K562 (cell line): ENCODE data around the gene MRM2. TPM values are rescaled to one million over a fixed set of nuclear protein-coding genes. Genes with fewer than 3 reads are reported as not detected.

Source experiments
- DPF2 ChIP-seq: fragments of 450-650 bp; IDR thresholded peaks from 2 replicates; pipeline ENCODE4 v1.6.1; 2016
- FOXA3 ChIP-seq, 2 experiments: fragments of 450-650 bp in 1 of 2; sonication (generic) in 1 of 2; formaldehyde crosslinking; IDR thresholded peaks in 1 of 2; conservative IDR thresholded peaks in 1 of 2; 2 replicates each; pipeline versions ENCODE4 v1.4.0 to v1.8.0; 2020 to 2022; ENCODE audit warnings: mild to moderate bottlenecking in 2 of 2, missing genetic modification reagents in 1 of 2
- HEY1 ChIP-seq: fragments of 250-450 bp; sonication (Bioruptor Pico); IDR thresholded peaks from 2 replicates; pipeline ENCODE4 v1.5.0; 2020; ENCODE audit warnings: mild to moderate bottlenecking, moderate library complexity, borderline replicate concordance
- HNRNPLL ChIP-seq: fragments of 200-400 bp; formaldehyde crosslinking; IDR thresholded peaks from 2 replicates; pipeline ENCODE4 v1.6.1; 2017; ENCODE audit warnings: low read length, low read depth, mild to moderate bottlenecking; ENCODE audit not compliant: poor library complexity, severe bottlenecking
- KDM2B ChIP-seq: fragments of 250-450 bp; sonication (Bioruptor Pico); IDR thresholded peaks from 2 replicates; pipeline ENCODE4 v1.8.0; 2021; ENCODE audit warnings: mild to moderate bottlenecking, moderate library complexity
- NFE2 ChIP-seq: IDR thresholded peaks from 2 replicates; pipeline ENCODE4 v1.6.1; 2014; ENCODE audit warnings: antibody characterized with exemption, low read depth
- OTX1 ChIP-seq: fragments of 450-650 bp; formaldehyde crosslinking; IDR thresholded peaks from 2 replicates; pipeline ENCODE4 v1.4.0; 2022; ENCODE audit warnings: mild to moderate bottlenecking
- PML ChIP-seq: IDR thresholded peaks from 2 replicates; pipeline ENCODE4 v1.6.1; 2012; ENCODE audit warnings: low read length, inconsistent platforms
- SMARCE1 ChIP-seq: fragments of 450-650 bp; IDR thresholded peaks from 2 replicates; pipeline ENCODE4 v1.7.1; 2016; ENCODE audit warnings: mild to moderate bottlenecking
- ZBTB7A ChIP-seq: IDR thresholded peaks from 2 replicates; pipeline ENCODE4 v1.6.1; 2011; ENCODE audit warnings: low read depth, mild to moderate bottlenecking, low read length, moderate library complexity, borderline replicate concordance; ENCODE audit not compliant: control insufficient read depth
- ZC3H11A ChIP-seq: IDR thresholded peaks from 2 replicates; pipeline ENCODE4 v1.6.1; 2012; ENCODE audit warnings: low read depth, low read length, improper control_type of control experiment
- ZNF586 ChIP-seq: fragments of 450-650 bp; formaldehyde crosslinking; conservative IDR thresholded peaks from 2 replicates; pipeline ENCODE4 v1.4.0; 2020; ENCODE audit warnings: mild to moderate bottlenecking, moderate library complexity
- polyA plus RNA-seq, 8 experiments: library from polyadenylated mRNA; depleted of rRNA in 4 of 8; stranded (reverse) in 5 of 8; unstranded in 3 of 8; fragments of >200 nt; fragmentation: Nextera tagmentation in 2 of 8; fragmentation: Illumina TruSeq in 1 of 8; extraction: Ambion mirVana in 2 of 8; extraction: Trizol in 1 of 8; gene quantifications; 2 replicates each; pipeline versions ENCODE4 v1.2.1 to v1.2.3, GENCODE V29; 2011 to 2014; ENCODE audit warnings: inconsistent platforms in 1 of 8, missing spikeins in 1 of 8
- total RNA-seq, 7 experiments: library from RNA; depleted of rRNA in 6 of 7; stranded (reverse); fragments of >200 nt in 6 of 7; fragmentation: Illumina TruSeq in 2 of 7; extraction: Trizol in 2 of 7; gene quantifications; 2 replicates each; pipeline versions ENCODE4 v1.2.1 to v1.2.3, GENCODE V29; 2011 to 2021; ENCODE audit warnings: low replicate concordance in 1 of 7
- TF ChIP-seq, protein P1 (sequence below): fragments of 450-650 bp; formaldehyde crosslinking; IDR thresholded peaks from 2 replicates; pipeline ENCODE4 v1.4.0; 2022; ENCODE audit warnings: missing genetic modification characterization
- TF ChIP-seq, protein P2 (sequence below): IDR thresholded peaks from 2 replicates; pipeline ENCODE4 v1.6.1; 2014; ENCODE audit warnings: antibody characterized with exemption
- TF ChIP-seq, protein P3 (sequence below): sonication (generic); formaldehyde crosslinking; IDR thresholded peaks from 2 replicates; pipeline ENCODE4 v1.8.0; 2023; ENCODE audit warnings: missing genetic modification reagents, mild to moderate bottlenecking, borderline replicate concordance
- TF ChIP-seq, protein P4 (sequence below): sonication (generic); formaldehyde crosslinking; IDR thresholded peaks from 2 replicates; pipeline ENCODE4 v1.8.1; 2023; ENCODE audit warnings: mild to moderate bottlenecking, missing genetic modification reagents

The MRM2 gene
- total and polyA plus RNA-seq, 9 of the 15 experiments (the other 6 are each of a cell fraction or from before 2014, with no cell fraction given) = 32.4 to 116 (median 50.5) TPM

DNA sequence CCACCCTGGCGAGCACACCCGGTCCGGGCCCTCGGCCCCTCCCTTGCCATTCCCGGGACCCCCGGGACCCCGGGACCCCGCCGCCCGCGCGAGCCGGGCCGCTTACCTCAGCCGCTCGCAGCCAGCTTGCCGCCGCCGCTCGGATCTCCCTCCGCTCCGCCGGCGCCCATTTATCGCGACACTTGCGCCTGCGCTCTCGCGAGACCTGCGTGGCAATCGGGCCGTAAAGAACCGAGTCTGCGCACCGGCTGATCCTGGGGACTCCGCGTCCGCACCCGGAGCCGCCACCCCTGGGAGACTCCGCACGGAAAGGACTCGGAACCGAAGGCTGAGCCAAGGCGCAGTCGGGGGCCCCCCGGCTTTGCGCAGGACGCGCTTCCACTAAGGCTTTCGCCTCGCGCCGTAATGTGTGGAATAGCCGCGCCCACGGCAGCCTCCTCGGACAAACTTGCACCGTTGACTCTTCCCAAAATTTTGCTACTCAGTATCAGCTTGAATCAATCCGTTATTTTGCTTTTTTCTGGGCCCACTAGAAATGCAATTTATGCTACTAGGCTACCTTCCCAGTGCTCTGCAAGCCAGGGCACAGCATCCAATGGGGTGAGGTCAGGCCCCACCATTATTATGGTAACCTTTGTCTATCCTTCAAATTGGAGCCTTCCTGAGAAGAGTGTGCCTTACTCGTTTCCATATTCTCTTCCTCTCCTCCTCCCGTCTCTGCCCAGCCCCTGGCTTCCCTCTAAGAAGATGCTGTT is 9.1 kb downstream of the MRM2 start, which contains the start of gene MAD1L1 (continued):
- TF ChIP-seq FOXA3 (CRISPR knock-in tag; conservative IDR thresholded peaks at IDR 0.05 in 1 of 2, IDR thresholded peaks at IDR 0.05 in 1 of 2) (no peak), PML (peak; percentile 43; the same call in 1 of the 2 replicates), NFE2 (no peak), KDM2B (CRISPR knock-in tag) (no peak), DPF2 (no peak; the same call in 1 of the 2 replicates), ZBTB7A (peak; percentile 98), ZNF586 (CRISPR knock-in tag) (no peak), HNRNPLL (peak; percentile 95), ZC3H11A (no peak), OTX1 (CRISPR knock-in tag) (no peak; the same call in 1 of the 2 replicates), SMARCE1 (no peak), HEY1 (CRISPR knock-in tag) (no peak)
- TF ChIP-seq, protein P1, sequence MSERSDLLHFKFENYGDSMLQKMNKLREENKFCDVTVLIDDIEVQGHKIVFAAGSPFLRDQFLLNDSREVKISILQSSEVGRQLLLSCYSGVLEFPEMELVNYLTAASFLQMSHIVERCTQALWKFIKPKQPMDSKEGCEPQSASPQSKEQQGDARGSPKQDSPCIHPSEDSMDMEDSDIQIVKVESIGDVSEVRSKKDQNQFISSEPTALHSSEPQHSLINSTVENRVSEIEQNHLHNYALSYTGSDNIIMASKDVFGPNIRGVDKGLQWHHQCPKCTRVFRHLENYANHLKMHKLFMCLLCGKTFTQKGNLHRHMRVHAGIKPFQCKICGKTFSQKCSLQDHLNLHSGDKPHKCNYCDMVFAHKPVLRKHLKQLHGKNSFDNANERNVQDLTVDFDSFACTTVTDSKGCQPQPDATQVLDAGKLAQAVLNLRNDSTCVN (CRISPR knock-in tag) = 0 out of 2 replicates have a peak, but pooled peaks have one; percentile 10
- TF ChIP-seq, protein P2, sequence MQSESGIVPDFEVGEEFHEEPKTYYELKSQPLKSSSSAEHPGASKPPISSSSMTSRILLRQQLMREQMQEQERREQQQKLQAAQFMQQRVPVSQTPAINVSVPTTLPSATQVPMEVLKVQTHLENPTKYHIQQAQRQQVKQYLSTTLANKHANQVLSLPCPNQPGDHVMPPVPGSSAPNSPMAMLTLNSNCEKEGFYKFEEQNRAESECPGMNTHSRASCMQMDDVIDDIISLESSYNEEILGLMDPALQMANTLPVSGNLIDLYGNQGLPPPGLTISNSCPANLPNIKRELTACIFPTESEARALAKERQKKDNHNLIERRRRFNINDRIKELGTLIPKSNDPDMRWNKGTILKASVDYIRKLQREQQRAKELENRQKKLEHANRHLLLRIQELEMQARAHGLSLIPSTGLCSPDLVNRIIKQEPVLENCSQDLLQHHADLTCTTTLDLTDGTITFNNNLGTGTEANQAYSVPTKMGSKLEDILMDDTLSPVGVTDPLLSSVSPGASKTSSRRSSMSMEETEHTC = no peak
- TF ChIP-seq, protein P3, sequence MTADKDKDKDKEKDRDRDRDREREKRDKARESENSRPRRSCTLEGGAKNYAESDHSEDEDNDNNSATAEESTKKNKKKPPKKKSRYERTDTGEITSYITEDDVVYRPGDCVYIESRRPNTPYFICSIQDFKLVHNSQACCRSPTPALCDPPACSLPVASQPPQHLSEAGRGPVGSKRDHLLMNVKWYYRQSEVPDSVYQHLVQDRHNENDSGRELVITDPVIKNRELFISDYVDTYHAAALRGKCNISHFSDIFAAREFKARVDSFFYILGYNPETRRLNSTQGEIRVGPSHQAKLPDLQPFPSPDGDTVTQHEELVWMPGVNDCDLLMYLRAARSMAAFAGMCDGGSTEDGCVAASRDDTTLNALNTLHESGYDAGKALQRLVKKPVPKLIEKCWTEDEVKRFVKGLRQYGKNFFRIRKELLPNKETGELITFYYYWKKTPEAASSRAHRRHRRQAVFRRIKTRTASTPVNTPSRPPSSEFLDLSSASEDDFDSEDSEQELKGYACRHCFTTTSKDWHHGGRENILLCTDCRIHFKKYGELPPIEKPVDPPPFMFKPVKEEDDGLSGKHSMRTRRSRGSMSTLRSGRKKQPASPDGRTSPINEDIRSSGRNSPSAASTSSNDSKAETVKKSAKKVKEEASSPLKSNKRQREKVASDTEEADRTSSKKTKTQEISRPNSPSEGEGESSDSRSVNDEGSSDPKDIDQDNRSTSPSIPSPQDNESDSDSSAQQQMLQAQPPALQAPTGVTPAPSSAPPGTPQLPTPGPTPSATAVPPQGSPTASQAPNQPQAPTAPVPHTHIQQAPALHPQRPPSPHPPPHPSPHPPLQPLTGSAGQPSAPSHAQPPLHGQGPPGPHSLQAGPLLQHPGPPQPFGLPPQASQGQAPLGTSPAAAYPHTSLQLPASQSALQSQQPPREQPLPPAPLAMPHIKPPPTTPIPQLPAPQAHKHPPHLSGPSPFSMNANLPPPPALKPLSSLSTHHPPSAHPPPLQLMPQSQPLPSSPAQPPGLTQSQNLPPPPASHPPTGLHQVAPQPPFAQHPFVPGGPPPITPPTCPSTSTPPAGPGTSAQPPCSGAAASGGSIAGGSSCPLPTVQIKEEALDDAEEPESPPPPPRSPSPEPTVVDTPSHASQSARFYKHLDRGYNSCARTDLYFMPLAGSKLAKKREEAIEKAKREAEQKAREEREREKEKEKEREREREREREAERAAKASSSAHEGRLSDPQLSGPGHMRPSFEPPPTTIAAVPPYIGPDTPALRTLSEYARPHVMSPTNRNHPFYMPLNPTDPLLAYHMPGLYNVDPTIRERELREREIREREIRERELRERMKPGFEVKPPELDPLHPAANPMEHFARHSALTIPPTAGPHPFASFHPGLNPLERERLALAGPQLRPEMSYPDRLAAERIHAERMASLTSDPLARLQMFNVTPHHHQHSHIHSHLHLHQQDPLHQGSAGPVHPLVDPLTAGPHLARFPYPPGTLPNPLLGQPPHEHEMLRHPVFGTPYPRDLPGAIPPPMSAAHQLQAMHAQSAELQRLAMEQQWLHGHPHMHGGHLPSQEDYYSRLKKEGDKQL (CRISPR knock-in tag) = no peak
- TF ChIP-seq, protein P4, sequence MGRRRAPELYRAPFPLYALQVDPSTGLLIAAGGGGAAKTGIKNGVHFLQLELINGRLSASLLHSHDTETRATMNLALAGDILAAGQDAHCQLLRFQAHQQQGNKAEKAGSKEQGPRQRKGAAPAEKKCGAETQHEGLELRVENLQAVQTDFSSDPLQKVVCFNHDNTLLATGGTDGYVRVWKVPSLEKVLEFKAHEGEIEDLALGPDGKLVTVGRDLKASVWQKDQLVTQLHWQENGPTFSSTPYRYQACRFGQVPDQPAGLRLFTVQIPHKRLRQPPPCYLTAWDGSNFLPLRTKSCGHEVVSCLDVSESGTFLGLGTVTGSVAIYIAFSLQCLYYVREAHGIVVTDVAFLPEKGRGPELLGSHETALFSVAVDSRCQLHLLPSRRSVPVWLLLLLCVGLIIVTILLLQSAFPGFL (CRISPR knock-in tag) = 0 out of 2 replicates have a peak, but pooled peaks have one; percentile 80
